NCI-H2227 (cell line): ENCODE results near the gene CNTN6.

ENCODE experiments used
- DNase-seq: peaks from one replicate; lab custom pipeline; 2025; ENCODE audit not compliant: unreplicated experiment; lab: John Stamatoyannopoulos, UW

The CNTN6 gene

DNA sequence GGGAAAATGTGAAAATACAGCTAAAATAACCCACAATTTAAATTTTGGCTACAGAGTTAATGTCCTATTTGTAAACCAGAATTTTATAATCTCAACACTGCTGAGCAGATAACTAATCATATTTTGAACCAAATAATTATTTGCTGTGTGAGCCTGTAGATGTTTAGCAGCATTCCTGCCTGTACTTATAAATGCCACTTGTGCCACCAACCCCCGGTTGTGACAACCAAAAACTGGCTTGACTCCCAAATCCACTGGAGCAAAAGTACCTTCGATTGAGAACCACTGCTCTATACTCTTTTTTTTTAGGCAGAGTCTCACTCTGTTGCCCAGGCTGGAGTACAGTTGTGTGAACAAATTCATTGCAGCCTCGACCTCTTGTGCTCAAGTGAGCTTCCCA is 78.5 kb downstream of the CNTN6 start:
- no peak for DNase-seq

DNA sequence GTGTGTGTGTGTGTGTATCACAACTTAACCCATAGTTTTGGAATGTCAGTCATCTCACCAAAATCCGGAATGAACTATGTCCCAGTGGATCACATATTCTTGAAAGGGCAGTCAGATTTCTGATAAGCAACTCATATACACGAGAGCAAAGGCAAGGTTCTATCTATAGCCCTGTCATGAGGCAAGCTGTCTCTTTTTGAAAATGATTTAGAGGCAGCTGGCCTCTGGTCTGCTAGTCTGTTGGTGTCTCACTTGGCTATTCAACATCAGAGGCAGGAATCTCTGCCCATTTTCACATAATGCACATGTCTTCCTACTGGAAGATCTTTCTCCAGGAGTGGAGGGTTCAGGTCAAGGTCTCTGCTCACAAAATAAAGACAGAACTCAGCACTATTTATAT is 79.8 kb downstream of the CNTN6 start:
- DNase-seq = no peak

DNA sequence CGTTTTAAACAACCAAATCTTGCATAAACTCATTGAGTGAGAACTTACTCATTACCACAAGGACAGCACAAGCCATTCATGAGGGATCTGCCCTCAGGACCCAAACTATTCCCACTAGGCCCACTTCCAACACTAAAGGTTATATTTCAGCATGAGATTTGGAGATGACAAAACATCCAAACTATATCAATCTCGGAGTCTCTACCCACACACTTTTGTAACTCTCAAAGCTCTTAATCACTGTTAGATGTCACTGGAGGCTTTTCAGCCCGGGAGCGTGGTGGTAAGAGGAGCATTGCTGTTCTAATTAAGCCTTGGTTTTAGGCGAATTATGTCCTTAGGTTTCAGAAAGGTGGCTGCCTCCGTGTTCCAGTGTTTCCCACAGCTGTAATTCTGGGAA is 86.3 kb downstream of the CNTN6 start:
- no peak for DNase-seq

DNA sequence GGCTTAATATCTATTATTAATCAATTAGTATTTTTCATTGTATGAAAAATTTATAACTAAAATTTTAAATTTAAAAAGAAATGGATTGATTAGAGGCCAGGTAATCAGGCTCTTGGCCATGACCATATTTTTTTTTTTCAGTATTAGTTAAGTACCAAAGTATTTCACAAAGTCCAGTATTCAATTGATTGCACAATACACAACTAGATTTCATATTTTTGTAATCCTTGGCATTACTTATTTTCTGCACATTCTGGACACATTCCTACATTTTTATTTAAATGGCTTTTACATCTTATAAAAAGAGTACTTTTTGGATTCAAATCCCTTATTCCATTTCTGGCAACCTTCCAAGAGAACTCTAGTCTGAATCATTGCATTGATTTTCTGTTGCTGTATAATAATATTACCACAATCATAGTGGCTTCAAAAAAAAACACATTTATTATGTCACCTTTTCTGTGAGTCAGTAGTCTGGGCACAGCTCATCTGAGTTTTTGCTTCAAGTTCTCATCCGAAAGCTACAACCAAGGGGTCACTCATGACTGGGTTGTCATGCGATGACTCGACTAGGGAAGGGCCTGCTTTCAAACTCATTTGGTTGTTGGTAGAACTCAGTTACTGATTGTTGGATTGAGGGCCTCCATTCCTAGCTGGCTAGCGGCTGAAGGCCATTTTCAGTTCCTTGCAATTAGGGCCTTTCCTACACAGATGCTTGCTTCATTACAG is 90.7 kb downstream of the CNTN6 start:
- no peak for DNase-seq

DNA sequence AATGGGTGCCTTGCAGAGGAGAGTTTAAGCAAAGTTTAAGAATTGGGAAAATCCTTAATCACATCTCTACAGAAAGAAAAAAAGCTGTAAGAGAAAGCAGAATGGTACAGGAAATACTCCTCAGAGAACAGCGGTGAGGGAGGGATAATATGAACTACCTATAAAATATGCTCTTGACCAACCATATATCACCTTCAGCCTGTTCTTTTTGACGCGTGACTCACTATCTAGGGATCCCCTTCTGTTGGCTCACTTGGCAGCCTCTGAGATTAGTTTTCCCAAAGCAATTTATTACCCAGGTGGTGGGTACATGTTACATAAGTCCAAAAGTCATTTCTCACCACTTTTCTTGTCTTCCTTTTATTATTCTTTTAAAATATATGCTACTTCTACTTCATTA is 97.7 kb downstream of the CNTN6 start:
- DNase-seq = no peak

DNA sequence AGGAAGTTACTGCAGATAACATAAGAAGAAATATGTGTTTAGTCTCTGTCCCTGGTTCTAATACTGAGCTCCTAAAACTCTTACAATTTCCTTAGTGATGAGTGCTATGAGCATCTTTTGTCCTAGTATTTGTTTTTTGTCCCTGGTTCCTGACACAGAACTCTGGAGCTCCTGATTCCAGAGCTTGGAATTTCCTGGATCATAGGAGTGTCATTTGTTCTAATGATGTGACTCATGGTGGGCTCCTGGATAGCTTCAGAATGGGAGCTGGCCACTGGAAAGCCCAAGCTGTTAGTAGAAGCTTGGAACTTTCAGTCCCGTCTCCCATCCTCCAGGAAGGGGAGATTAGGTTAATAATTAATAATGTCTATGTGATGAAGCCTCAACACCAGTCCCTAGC is 98.2 kb downstream of the CNTN6 start:
- no peak for DNase-seq

DNA sequence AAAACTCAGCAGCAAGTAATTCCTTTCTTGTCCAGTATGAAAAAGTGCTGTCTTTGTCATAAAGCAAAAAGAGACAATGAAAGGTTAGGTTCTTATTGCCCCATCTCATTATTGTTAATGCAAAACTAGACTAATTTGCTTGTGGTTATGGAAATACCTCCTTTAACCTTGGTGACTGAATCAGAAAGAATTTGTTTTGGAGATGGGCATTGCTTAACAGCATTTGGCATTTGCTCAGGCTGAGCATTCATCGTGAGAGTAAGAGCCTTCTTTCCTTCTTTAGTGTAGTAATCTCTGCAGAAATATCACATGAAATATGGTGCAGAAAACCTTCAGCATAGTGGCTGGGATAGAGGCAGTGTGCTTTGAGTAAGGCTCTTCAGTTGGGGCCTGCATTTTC is 103.1 kb downstream of the CNTN6 start:
- DNase-seq = no peak

DNA sequence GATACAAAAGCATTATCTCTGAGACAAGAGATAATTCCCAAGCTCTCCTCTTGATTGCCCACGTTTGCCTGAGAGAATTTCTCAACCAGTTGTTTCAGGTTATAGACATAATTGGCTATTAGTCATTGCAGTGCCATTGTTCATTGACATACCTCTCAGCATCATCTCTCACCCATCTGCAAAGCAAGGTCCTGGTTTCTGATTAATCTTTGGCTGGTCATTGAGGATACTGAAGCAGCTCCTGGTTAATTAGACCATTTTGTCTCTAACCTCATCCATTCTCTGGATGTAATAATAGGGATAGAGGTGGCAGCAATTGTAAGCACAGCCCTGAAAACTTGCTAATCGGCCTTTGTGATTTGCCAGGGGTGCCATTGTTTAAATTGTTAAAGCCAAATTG is 104.2 kb downstream of the CNTN6 start:
- no peak for DNase-seq

DNA sequence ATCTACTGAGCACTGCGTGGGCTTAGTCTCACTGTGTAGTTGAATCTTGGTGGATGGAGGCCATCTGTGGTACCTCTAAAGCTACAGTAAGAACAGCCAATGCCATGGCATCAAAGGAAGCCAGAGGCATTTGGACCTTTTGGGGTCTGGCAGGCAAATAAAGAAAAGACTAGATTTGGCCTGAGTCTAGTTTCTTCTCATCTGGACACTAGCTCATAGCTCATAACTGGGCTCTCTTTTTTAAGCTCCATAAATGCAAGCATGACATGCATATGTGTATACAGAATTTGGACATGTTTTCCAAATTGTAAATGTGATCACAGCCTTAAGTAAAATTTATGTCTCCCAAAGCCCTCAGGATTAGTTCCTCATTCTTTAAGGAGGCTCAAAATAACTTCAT is 107.5 kb downstream of the CNTN6 start:
- no peak for DNase-seq

DNA sequence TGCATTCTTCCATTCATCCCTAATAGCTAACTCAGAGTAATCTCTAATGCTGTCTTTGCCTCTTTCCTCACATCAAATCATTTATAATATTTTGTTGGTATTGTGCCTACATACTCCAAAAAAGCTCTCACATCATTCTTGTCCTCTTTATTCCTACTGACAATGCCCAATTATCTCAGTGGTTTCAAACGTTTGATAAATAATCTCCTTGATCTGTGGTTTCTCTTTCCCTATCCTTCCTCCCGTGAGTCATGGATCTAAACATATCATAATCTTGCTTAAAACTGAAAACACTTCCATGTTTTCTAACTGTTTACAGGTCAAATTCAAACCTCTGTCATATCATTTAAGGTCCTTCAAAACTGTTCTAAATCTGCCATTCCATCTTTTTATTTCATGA is 115.1 kb downstream of the CNTN6 start:
- no peak for DNase-seq

DNA sequence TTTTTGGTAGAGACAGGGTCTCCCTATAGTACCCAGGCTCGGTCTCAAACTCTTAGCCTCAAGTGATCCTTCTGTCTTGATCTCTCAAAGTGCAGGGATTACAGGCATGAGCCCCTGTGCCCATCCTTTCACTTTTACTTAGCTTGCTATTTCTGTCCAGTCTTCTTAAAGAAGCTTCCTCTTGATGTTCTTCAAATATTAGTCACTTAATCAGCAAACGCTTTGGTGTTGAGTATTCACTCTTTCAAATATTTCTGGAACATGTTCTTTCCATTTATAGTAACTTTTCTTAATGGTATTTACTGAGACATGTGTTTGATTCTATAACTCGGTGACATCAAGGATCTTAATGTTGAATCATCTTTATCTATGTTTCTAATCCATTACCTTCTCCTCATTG is 122.1 kb downstream of the CNTN6 start:
- DNase-seq = no peak

DNA sequence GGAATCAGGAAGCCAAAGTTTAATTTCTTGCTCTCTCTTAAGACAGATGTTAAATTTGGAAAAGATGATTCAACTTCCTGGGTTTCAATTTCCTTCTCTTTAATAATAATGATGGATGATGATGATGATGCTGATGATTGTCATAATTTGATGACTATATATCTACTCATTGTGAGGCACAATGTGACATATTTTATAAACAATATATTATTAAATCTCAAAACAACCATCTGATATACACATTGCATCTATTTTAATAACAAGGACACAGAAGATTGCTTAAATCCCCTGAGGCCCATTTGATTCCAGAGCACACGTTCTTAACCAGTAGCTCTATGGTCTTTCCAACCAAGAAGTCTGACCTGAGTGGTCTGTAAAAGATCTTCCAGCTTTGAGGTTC is 124.0 kb downstream of the CNTN6 start:
- no peak for DNase-seq

DNA sequence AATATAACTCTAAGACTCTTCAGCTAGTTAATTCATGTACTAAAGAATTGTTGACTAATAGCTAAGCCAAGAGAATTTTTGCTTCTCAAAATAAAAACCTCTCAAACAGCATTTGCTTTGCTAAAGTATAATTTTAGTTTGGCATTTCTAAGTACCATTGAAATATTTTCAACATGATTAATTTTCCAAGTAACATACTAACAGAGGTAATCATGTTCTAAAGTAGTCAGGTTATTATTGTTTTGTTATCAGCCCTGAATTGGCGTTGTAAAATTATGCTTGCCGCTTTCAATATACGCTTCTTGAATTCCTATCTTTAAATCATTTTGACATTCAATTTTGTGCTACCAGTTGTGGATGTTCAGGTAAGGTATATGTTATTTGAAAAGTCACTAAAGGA is 134.3 kb downstream of the CNTN6 start:
- no peak for DNase-seq

DNA sequence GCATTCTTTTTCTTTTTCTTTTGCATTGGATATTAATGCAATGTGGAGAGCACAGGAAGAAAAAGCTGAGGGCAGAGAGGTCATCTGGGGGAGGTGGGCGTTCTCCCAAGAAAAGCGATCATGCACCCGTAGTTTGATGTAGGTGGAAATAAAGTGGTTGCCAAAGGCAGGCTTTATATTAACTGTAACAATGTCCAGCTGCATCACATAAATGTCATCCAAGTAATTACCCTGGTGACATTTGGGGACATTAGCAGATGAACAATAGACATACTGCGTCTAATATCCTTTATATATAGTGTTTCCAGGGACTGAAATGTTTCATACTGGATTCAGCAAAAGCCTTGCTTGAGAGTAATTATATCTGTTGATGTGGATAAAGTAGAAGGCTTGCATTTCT is 135.5 kb downstream of the CNTN6 start:
- DNase-seq = no peak

DNA sequence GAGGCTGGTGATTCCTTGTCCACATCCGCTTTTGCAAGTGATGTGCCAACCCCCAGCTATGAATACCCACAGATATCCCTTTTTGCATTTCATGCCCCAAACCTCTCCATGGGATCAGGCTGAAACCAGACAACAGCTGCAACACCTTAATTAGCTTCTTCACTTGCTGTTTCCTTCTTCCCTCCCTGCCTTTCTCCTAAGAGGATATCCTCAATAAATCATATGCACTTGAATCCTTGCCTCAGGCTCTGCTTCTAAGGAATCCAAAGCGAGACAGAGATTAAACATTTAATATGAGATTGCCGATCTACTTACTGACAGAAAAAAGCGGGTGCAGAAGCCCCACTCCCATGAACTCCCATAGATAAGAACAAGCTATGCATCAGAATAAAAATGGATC is 138.1 kb downstream of the CNTN6 start:
- no peak for DNase-seq

DNA sequence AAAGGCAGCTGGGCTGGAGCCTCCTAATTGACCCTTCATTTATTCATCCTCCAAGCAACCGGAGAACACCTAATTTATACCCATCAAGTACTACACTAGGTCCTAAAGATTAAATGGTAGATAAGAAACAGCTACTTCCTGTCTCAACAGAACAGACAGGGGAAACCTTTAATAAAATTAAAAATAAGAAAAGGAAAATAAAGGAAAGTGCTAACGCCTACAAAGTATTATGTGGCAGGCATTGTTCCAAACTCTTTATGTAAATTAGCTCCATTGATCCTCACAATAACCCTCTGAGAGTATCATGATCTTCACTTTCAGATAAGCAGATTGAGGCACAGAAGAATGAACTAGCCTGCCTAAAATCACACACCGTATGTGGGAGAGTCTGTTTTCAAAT is 139.5 kb downstream of the CNTN6 start:
- no peak for DNase-seq

DNA sequence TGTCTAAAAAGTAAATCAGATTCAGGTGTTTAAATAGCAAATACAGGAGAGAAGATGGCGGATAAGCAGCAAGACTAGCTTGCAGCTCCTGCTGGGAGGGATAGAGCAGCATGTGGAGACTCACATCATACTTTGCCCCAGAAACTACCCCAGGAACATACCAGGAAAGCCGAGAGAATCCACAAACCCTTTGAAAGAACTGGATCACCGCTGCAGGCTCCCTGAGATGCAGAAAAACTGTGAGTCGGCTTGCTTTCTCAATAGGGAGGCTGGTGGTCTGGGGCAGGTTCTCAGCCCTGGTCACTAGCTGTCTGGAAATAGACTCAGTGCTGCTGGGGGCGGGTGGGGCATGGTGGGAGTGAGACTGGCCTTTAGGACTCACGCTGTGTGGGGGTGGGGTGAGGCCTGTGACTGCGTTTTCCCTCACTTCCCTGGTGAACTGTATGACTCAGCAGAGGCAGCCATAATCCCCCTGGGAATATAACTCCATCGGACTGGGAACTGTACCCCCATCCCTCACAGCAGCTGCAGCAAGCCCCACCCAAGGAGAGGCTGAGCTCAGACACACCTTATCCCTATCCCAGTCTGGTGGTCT is 142.8 kb downstream of the CNTN6 start:
- DNase-seq = no peak

DNA sequence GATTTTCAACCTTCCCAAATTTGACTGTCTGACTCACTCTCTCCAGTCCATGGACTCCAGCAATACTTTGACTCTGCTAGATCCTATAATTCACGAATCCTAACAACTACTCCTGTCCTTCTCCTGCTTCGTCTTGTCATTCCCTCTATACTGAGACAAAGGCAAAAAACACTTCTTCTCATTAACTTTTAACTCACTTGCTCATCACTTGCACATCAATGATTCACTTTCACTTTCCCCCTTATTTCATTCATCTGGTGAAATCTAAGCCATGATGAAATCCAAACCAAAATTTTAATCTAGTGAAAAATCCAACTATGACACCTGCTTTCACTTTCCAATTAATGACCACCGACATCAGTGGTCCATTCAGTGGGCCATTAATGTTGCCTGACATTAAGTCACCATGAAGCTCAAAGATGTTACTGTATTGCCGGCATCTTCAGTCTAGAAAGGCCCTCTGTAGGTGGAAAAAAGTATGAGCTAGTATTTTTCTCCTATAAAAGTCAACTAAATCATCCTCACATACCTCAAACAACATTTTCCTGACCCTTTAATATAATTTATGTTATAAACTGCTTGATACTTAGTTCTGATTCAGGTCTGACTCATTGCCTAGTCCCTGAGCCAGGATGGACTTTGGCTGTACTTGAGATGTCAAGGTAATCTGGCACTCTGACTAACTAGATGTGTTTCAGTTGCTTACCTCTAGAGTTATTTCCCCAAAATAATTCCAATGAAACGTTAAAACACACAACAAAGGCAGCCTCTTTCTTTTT is 158.6 kb downstream of the CNTN6 start:
- DNase-seq = no peak

DNA sequence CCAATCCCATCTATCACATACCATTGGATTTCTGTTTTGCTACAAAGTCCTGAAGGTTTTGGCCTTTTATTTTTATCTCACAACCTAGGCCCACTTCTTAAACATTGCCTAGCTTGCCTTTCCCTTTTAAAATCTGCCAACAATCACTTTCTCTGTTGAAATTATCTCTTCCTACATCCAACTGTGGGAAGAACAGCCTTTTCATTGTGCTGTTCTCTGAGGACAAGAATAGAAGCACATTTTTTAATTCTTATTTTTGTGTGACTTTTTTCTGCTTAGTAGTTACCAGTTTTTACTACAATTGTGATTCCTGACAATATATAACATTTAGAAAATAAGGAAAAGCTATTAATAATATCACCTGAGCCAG is 159.2 kb downstream of the CNTN6 start:
- no peak for DNase-seq

DNA sequence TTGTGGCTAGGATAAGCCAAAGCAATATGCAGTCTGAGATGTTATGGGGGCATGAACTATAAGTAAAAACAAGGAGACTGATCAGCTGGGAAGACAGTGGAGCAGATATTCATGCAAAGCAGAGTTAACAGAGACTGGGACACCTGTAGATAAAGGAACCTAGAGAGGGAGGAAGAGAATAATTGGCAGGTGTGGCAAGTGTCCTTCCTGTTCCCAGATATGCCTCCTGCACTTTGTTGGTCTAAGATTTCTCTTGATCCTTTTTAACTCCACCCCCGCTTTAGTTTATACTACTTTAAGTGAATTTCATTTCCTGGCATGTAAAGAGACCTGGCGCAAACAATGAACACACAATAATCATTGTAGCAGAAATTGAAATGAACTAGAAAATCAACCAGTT is 169.4 kb downstream of the CNTN6 start:
- DNase-seq = no peak

DNA sequence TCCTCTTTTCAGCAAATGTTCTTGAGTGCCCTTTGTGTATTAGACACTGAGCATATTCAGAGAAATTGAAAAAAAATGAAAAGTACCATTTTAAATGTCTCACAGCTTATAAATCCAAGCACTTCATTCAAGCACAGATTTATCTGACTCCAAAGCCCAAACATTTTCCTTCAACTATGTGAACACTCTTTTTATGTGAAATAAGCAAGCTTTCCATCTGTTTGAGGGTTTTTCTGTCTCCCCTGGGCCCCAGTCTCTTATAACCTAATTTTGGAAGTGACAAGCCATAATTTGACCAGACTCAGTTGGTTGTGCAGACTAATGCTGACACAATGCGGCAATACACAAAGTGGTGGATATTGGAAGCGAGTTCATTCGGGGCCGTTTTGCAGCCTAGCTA is 170.3 kb downstream of the CNTN6 start:
- no peak for DNase-seq

DNA sequence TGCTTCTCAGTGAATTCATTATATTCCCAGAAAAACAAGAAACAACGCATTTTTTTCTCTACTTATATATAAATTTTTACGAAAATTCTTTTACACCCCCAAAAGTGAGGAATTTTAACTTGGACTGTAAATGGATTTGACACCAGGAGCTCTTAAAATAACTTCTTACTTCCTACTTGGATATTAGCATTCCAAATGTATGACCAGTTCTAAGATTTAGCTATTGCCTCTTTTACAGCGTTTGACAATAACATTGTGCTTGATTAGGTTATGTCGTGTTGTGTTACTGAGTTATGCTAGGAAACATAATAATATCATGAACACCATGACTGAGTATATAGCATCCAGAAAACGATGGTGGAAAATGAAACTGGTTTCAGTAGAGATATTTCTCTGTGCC is 177.0 kb downstream of the CNTN6 start:
- no peak for DNase-seq
